Upper lobe of right lung (tissue), 1 donor: Measurements from ENCODE around the gene CHST11. TPM values are rescaled to one million over a fixed set of nuclear protein-coding genes. Genes with fewer than 3 reads are reported as not detected.

Source experiments
- ATAC-seq: fragments of 200-7000 bp; cut with Tn5 transposase; one replicate; pipeline ENCODE4 v1.9.1; 2020; ENCODE audit warnings: mild to moderate bottlenecking, moderate library complexity
- DNase-seq: peaks from one replicate; pipeline ENCODE4 v3.0.0-alpha.2; 2020
- H3K27ac ChIP-seq: fragments of 200-600 bp; one replicate; pipeline ENCODE4 v1.8.0; 2022
- H3K27me3 ChIP-seq: fragments of 200-600 bp; one replicate; pipeline ENCODE4 v1.8.0; 2022; ENCODE audit warnings: mild to moderate bottlenecking
- H3K36me3 ChIP-seq: fragments of 200-600 bp; one replicate; pipeline ENCODE4 v1.8.0; 2022
- H3K4me1 ChIP-seq: fragments of 200-600 bp; one replicate; pipeline ENCODE4 v1.8.0; 2022
- H3K4me3 ChIP-seq: fragments of 200-600 bp; one replicate; pipeline ENCODE4 v1.8.0; 2022; ENCODE audit warnings: mild to moderate bottlenecking
- H3K9me3 ChIP-seq: fragments of 200-600 bp; one replicate; pipeline ENCODE4 v1.8.0; 2022
- intact Hi-C: fragments of 100-400 bp; cut with DNase I; formaldehyde crosslinking; loops from one replicate; pipeline ENCODE4 v1.11.0; 2022
- total RNA-seq: library from RNA; stranded (reverse); fragmentation: NEBNext Ultra II Directional; extraction: Animal tissue kit (Norgen Biotek cat#: 25700); gene quantifications from one replicate; pipeline ENCODE4 v1.2.1, GENCODE V29; 2021
- TF ChIP-seq, protein P1 (sequence below): fragments of 200-600 bp; IDR thresholded peaks from one replicate; pipeline ENCODE4 v1.8.0; 2022; ENCODE audit warnings: antibody characterized with exemption
- donor health status: DM: no; HTN: yes; CAD: no; lungs with severe emphysema.

CHST11 gene
- total RNA-seq, 1 donor from 2014 or later, result 56.6 TPM

DNA sequence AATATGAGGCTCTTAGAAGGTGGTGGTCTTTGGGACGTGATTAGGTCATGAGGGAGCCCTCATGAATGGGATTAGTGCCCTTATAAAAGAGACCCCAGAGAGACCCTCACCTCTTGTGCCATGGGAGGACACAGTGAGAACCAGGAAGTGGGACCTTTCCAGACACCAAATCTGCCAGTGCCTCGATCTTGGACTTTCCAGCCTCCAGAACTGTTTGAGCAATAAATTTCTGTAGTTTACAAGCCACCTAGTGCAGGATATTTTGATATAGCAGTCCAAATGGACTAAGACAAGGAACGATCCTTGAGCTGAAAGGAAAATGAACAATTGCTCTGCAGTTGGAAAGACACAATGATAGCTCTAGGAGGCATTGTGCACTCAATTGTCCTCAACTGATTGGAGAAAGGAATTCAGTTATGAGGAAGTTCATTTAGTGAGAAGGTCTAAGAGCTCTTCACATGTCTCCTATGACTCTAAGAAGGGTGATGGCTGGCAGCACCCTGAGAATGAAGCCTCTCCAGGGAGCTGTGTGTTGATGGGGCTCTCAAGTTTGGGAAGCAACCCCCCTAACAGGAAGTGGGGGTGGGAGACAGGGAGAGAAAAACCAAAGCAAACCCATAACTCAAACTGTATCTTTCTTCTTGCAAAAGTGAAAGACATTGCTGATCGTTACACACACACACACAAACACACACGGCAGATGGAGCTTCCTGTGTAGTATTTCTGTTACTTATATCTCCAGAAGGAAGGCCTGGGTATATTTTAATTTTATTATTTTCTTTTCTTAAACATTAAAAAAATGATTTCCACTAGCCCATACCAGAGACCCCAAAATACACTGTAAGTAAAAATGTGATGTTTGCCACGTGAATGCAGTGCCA is 21.0 kb downstream of the CHST11 start:
- intact Hi-C loops, result no loop called here
- DNase-seq (no peak), ATAC-seq (peak; percentile 57)
- Histone ChIP-seq H3K4me3 (peak overlapping the region; percentile 17), H3K27ac (peak overlapping the region; percentile 24), H3K27me3 (no peaks in the 10 kb centered on the region), H3K36me3 (no peaks in the 10 kb centered on the region), H3K4me1 (peaks cover 32% of the 10 kb centered on the region), H3K9me3 (no peaks in the 10 kb centered on the region)
- TF ChIP-seq, protein P1, sequence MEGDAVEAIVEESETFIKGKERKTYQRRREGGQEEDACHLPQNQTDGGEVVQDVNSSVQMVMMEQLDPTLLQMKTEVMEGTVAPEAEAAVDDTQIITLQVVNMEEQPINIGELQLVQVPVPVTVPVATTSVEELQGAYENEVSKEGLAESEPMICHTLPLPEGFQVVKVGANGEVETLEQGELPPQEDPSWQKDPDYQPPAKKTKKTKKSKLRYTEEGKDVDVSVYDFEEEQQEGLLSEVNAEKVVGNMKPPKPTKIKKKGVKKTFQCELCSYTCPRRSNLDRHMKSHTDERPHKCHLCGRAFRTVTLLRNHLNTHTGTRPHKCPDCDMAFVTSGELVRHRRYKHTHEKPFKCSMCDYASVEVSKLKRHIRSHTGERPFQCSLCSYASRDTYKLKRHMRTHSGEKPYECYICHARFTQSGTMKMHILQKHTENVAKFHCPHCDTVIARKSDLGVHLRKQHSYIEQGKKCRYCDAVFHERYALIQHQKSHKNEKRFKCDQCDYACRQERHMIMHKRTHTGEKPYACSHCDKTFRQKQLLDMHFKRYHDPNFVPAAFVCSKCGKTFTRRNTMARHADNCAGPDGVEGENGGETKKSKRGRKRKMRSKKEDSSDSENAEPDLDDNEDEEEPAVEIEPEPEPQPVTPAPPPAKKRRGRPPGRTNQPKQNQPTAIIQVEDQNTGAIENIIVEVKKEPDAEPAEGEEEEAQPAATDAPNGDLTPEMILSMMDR, result no peak

DNA sequence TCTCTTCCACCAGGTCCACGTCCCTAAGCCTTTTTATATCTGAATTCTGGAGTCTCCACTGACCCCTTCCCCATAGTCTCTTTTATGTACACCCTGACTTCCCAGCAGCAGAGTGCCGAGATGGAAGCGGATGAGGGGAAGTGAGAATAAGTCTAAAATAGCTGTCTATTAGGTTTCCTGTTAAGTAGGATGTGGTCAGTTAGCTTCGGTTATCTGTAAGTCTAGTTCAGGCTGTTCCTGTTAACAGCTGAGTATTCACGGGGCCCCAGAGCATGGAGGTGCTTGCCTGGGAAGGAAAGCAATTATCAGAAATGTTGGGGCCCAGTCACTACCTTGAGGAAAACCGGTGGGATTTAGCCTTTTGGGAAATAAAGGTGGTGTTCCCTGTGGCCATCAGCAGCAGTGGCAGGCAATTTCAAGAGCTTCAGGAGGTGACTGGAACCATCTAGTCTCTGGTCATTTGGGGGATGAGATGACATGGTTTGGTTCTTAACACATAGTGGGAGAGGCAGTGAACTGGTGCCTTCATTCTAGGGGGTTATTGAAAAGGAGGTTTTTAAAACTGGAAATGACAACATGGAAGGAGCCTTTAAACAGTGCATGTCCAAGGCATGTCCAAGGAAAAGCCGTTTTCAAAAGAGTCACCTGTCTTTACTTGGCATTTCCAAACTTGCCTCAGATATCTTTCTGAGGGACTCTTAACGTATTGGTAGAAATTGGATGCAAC is 21.8 kb downstream of the CHST11 start:
- ATAC-seq, result peak; percentile 84
- Histone ChIP-seq H3K27ac (peak overlapping the region; percentile 24), H3K4me3 (peak overlapping the region; percentile 17), H3K4me1 (peaks cover 25% of the 10 kb centered on the region), H3K27me3 (no peaks in the 10 kb centered on the region), H3K9me3 (no peaks in the 10 kb centered on the region), H3K36me3 (no peaks in the 10 kb centered on the region)
- intact Hi-C loops, result no loop called here
- TF ChIP-seq, protein P1, result no peak
- no peak for DNase-seq

DNA sequence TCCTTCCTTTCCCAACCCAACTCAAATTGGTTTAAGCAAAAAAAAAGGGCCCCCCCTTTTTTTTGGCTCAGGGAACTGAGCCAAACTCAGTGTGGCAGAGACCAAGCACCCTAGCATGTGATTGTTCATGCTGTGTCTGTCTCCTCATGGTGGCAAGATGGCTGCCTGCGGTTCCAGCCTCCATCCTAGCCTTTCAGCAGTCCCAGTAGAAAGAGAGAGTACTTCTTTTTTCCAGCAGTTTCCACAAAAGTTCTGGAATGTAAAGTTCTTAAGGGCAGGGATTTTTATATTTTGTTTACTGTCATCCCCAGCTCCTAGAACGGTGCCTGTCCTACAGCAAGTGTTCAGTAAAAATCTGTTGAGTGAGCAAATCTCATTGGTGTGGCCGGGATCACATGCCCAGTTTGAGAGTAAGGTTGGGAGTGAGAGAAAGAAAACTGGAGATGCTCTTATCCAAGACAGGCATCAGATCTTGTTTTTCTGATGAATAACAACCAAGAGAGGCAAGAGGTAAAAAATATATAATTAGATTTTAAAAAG is 22.4 kb downstream of the CHST11 start:
- DNase-seq, result no peak
- Histone ChIP-seq H3K4me3 (no peak overlapping the region), H3K4me1 (peaks cover 26% of the 10 kb centered on the region), H3K27ac (peak overlapping the region; percentile 2), H3K27me3 (no peaks in the 10 kb centered on the region), H3K36me3 (no peaks in the 10 kb centered on the region), H3K9me3 (no peaks in the 10 kb centered on the region)
- TF ChIP-seq, protein P1, result no peak
- ATAC-seq, result no peak
- intact Hi-C loops, result no loop called here

DNA sequence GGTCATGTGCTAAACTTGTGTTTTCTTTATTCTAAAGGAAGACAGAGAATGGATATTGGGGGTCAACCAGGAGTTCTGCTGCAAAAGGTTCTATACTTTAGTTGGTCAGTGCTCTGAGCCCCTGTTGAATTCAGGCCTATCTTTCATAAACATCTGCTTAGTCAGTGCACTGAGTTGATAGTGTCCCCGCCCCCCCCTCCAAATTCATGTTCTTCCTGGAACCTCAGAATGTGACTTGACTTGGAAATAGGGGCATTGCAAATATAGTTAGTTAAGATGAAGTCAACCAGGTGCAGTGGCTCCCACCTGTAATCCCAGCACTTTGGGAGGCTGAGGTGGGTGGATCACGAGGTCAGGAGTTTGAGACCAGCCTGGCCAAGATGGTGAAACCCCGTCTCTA is 23.3 kb downstream of the CHST11 start:
- no peak for ATAC-seq
- Histone ChIP-seq H3K27ac (peak overlapping the region; percentile 2), H3K27me3 (no peaks in the 10 kb centered on the region), H3K36me3 (no peaks in the 10 kb centered on the region), H3K4me3 (no peak overlapping the region), H3K9me3 (no peaks in the 10 kb centered on the region), H3K4me1 (peaks cover 27% of the 10 kb centered on the region)
- TF ChIP-seq, protein P1, result no peak
- intact Hi-C loops, result no loop called here
- DNase-seq, result no peak

DNA sequence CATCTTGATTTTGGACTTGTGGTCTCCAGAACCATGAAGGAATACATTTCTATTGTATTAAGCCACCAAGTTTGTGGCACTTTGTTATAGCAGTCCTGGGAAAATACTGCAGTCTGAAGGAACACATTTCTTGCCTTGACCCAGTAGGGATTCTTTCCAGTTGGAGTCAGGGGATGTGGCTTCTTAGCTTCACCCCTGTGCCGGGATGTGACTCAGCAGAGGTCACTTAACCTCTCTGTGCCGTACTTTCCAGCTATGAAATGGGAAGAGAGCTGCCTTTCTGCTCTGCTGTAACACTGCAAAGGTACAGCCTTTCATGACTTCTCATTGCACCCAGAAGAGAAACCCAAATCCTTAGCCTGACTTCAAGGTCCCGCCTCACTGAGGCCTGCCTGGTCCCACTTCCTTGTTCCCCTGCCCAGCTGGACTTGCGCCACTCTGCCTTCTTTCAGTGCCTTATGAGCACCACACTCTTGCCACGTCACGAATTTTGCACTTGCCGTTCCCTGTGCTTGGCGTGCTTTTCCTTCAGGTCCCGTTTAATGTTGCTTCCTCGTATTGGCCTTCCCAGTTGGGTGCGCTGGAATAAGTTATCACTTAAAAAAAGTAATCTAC is 24.2 kb downstream of the CHST11 start:
- ATAC-seq, result peak; percentile 86
- TF ChIP-seq, protein P1, result no peak
- intact Hi-C loops, result no loop called here

More for the DNA sequence above, 24.2 kb downstream of the CHST11 start:
- H3K27ac ChIP-seq, result no peak overlapping the region
- H3K4me3 ChIP-seq, result no peak overlapping the region
- H3K27me3 ChIP-seq, result no peaks in the 10 kb centered on the region
- no peaks in the 10 kb centered on the region for H3K36me3 ChIP-seq
- H3K9me3 ChIP-seq, result no peaks in the 10 kb centered on the region
- peaks cover 23% of the 10 kb centered on the region for H3K4me1 ChIP-seq
- peak; percentile 77 for DNase-seq
